ENCODE data around the gene IL19. TPM values are rescaled to one million over a fixed set of nuclear protein-coding genes. Genes with fewer than 3 reads are reported as not detected.

Gene IL19
- total RNA-seq, 2 experiments from 2014 or later, result not detected

GRCh38 chr1:206725109-206725963 is 45.2 kb upstream of the IL19 start:
- Histone ChIP-seq H3K4me2 (ENCODE audit: low read length) (no peak overlapping the region), H2AFZ (ENCODE audit: low read length) (no peak overlapping the region), H3K36me3 (ENCODE audit: insufficient read depth, low read length) (no peaks in the 10 kb centered on the region), H3K4me3 (ENCODE audit: low read depth, low read length, poor library complexity, severe bottlenecking) (no peak overlapping the region), H3K4me1 (ENCODE audit: insufficient read depth, low read length, poor library complexity, severe bottlenecking) (peaks cover 13% of the 10 kb centered on the region), H3K9me3 (ENCODE audit: low read length) (no peaks in the 10 kb centered on the region), H3K9me2 (ENCODE audit: insufficient read depth, low read length) (no peaks in the 10 kb centered on the region), H3K27ac (ENCODE audit: low read depth, low read length, poor library complexity, severe bottlenecking) (no peak overlapping the region), H3K79me2 (ENCODE audit: insufficient read depth, low read depth, low read length) (no peaks in the 10 kb centered on the region), H4K20me1 (ENCODE audit: insufficient read depth, low read length) (peaks cover 4% of the 10 kb centered on the region; the same call in 1 of the 2 replicates)
- ChIA-PET CTCF (ENCODE audit: unreplicated experiment) (interaction anchor here (0.9 to 2.5 kb wide), 3 partner anchors 10 to 187 kb away, joined by 4 to 7 read pairs (median 4); partner anchors contain the start of gene DYRK3), POLR2A (interaction anchor here (1.0 to 1.1 kb wide), 2 partner anchors 11 to 197 kb away, joined by 3 to 6 read pairs; no protein-coding TSS in a partner anchor)
- TF ChIP-seq EZH2phosphoT487 (IDR thresholded peaks at IDR 0.05; ENCODE audit: borderline replicate concordance, low read depth, low read length) (no peak), CTCF (conservative IDR thresholded peaks at IDR 0.05; ENCODE audit: low read length) (peak; percentile 84)
- BruUV-seq (replicated peaks), result no TSS peak
- intact Hi-C loops (cut with micrococcal nuclease; ENCODE audit: unreplicated experiment), result no loop called here
- DNase-seq (ENCODE audit: low spot score), result peak; percentile 68

- H3K4me2 ChIP-seq (ENCODE audit: low read length), result no peak overlapping the region
- no peak overlapping the region for H2AFZ ChIP-seq (ENCODE audit: low read length)
- DNase-seq (ENCODE audit: low spot score), result no peak
- H3K4me1 ChIP-seq (ENCODE audit: insufficient read depth, low read length, poor library complexity, severe bottlenecking), result peaks cover 13% of the 10 kb centered on the region
- peaks cover 4% of the 10 kb centered on the region; the same call in 1 of the 2 replicates for H4K20me1 ChIP-seq (ENCODE audit: insufficient read depth, low read length)
- TF ChIP-seq CTCF (conservative IDR thresholded peaks at IDR 0.05; ENCODE audit: low read length), result no peak
- TF ChIP-seq EZH2phosphoT487 (IDR thresholded peaks at IDR 0.05; ENCODE audit: borderline replicate concordance, low read depth, low read length), result no peak
- no peaks in the 10 kb centered on the region for H3K9me3 ChIP-seq (ENCODE audit: low read length)
- H3K27ac ChIP-seq (ENCODE audit: low read depth, low read length, poor library complexity, severe bottlenecking), result no peak overlapping the region
- no peaks in the 10 kb centered on the region for H3K9me2 ChIP-seq (ENCODE audit: insufficient read depth, low read length)
- no TSS peak for BruUV-seq (replicated peaks)
- H3K4me3 ChIP-seq (ENCODE audit: low read depth, low read length, poor library complexity, severe bottlenecking), result no peak overlapping the region
- intact Hi-C loops (cut with micrococcal nuclease; ENCODE audit: unreplicated experiment), result loop anchor here (2.0 kb wide), 2 partner anchors 63 to 93 kb away; partner anchors contain the start of gene DYRK3
- CTCF ChIA-PET (ENCODE audit: unreplicated experiment), result no interaction called here
- H3K36me3 ChIP-seq (ENCODE audit: insufficient read depth, low read length), result no peaks in the 10 kb centered on the region
- H3K79me2 ChIP-seq (ENCODE audit: insufficient read depth, low read depth, low read length), result no peaks in the 10 kb centered on the region
- POLR2A ChIA-PET, result no interaction called here
These were observed 42.4 kb upstream of the IL19 start for GRCh38 chr1:206727981-206728696.

Measured in OCI-LY7 (cell line).